Measurements from ENCODE around the gene IL34.

DNA sequence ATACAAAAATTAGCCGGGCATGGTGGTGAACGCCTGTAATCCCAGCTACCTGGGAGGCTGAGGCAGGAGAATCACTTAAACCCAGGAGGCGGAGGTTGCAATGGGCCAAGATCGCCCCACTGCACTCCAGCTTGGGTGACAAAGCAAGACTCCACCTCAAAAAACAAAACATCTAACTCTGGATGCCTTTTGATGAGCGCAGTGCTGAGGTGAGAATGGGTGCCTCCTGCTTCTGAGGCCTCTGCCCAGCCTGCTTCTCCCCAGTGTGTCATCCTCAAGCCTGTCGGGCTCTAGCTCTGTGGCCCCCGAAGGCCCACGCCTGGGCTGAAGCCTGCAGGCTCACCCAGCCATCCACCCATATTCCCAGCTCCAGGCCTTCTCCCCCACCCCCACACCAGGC is 50.0 kb downstream of the IL34 start:
- TF ChIP-seq, protein P1, sequence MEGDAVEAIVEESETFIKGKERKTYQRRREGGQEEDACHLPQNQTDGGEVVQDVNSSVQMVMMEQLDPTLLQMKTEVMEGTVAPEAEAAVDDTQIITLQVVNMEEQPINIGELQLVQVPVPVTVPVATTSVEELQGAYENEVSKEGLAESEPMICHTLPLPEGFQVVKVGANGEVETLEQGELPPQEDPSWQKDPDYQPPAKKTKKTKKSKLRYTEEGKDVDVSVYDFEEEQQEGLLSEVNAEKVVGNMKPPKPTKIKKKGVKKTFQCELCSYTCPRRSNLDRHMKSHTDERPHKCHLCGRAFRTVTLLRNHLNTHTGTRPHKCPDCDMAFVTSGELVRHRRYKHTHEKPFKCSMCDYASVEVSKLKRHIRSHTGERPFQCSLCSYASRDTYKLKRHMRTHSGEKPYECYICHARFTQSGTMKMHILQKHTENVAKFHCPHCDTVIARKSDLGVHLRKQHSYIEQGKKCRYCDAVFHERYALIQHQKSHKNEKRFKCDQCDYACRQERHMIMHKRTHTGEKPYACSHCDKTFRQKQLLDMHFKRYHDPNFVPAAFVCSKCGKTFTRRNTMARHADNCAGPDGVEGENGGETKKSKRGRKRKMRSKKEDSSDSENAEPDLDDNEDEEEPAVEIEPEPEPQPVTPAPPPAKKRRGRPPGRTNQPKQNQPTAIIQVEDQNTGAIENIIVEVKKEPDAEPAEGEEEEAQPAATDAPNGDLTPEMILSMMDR (IDR thresholded peaks at IDR 0.05) = no peak
- TF ChIP-seq POLR2AphosphoS5 (IDR thresholded peaks at IDR 0.05; ENCODE audit: insufficient read depth in 1 of 2, low read depth in 1 of 2) (no peak), POLR2A (IDR thresholded peaks at IDR 0.05) (no peak)

All from vagina (tissue), 2 donors.